Stomach smooth muscle (tissue), 2 donors: ENCODE data around the gene POLD4.

Source experiments
- H3K27ac ChIP-seq: one replicate; pipeline ENCODE4 v1.7.0; 2013; ENCODE audit warnings: mild to moderate bottlenecking, low read length, inconsistent platforms
- H3K27me3 ChIP-seq, 2 donors: one replicate each; pipeline ENCODE4 v1.7.0; 2013; ENCODE audit warnings: low read length in 2 of 2; ENCODE audit not compliant: insufficient read depth in 2 of 2, control insufficient read depth in 1 of 2
- H3K36me3 ChIP-seq, 2 donors: one replicate each; pipeline ENCODE4 v1.7.0; 2013; ENCODE audit warnings: low read length in 2 of 2; ENCODE audit not compliant: control insufficient read depth in 2 of 2, insufficient read depth in 2 of 2
- H3K4me1 ChIP-seq: one replicate; pipeline ENCODE4 v1.7.0; 2013; ENCODE audit warnings: low read length; ENCODE audit not compliant: control insufficient read depth, insufficient read depth
- H3K4me3 ChIP-seq, 2 donors: one replicate each; pipeline ENCODE4 v1.7.0; 2013; ENCODE audit warnings: low read length in 2 of 2
- H3K9ac ChIP-seq, 2 donors: one replicate each; pipeline ENCODE4 v1.7.0; 2013; ENCODE audit warnings: low read length in 2 of 2, mild to moderate bottlenecking in 1 of 2
- H3K9me3 ChIP-seq, 2 donors: one replicate each; pipeline ENCODE4 v1.7.0; 2013; ENCODE audit warnings: low read length in 2 of 2; ENCODE audit not compliant: control insufficient read depth in 2 of 2
- donor health status: healthy.
- donor health status: Pancreatic carcinoma.

The POLD4 gene

GRCh38 chr11:67396587-67397389 is 43.4 kb upstream of the POLD4 start:
- no peaks in the 10 kb centered on the region for H3K9me3 ChIP-seq
- H3K27me3 ChIP-seq, result no peaks in the 10 kb centered on the region
- no peak overlapping the region for H3K27ac ChIP-seq
- peaks cover 18 to 22% of the 10 kb centered on the region in 2 donors for H3K36me3 ChIP-seq
- H3K4me1 ChIP-seq, result peaks cover 30% of the 10 kb centered on the region
- H3K4me3 ChIP-seq, result no peak overlapping the region
- no peak overlapping the region for H3K9ac ChIP-seq

DNA sequence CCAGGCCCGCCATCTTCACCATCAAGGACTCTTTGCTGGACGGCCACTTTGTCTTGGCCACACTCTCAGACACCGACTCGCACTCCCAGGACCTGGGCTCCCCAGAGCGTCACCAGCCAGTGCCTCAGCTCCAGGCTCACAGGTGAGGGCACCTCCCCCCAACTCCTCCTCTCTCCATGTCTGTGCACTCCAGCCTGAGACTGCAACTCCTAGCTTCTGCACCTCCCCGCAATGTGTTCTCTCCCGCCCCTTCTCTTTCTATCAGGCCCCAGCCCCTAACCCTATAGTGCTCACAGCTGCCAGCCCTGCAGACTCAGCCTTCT is 42.9 kb upstream of the POLD4 start:
- Histone ChIP-seq H3K4me3 (no peak overlapping the region), H3K9ac (no peak overlapping the region), H3K27me3 (no peaks in the 10 kb centered on the region), H3K36me3 (peaks cover 18 to 22% of the 10 kb centered on the region in 2 donors), H3K9me3 (no peaks in the 10 kb centered on the region), H3K27ac (no peak overlapping the region), H3K4me1 (peaks cover 33% of the 10 kb centered on the region)

- Histone ChIP-seq H3K36me3 (peaks cover 18 to 22% of the 10 kb centered on the region in 2 donors), H3K4me3 (no peak overlapping the region), H3K27me3 (no peaks in the 10 kb centered on the region), H3K27ac (no peak overlapping the region), H3K9ac (no peak overlapping the region), H3K4me1 (peaks cover 33% of the 10 kb centered on the region), H3K9me3 (no peaks in the 10 kb centered on the region)
Measured at GRCh38 chr11:67395555-67396258, 42.4 kb upstream of the POLD4 start.

DNA sequence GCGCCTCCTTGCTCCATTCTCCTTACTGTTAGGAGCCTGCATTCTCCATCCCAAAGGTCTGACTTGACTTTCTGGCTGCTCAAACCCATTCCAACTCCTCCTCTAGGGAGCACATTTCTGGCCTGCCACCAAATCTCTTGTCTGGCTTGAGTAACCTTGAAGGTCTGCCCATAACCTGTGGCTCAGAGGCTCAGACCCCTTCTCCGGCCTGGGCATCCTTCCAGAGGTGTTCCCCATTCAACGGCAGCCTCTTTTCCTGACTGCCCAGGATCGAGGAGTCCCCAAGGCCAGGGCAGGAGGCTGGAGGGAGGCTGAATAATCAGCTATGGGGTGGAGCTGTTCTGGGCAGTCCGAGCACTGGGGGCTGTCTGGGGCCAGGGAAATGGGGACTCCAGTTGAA is 40.6 kb upstream of the POLD4 start:
- H3K4me1 ChIP-seq, result peaks cover 18% of the 10 kb centered on the region

DNA sequence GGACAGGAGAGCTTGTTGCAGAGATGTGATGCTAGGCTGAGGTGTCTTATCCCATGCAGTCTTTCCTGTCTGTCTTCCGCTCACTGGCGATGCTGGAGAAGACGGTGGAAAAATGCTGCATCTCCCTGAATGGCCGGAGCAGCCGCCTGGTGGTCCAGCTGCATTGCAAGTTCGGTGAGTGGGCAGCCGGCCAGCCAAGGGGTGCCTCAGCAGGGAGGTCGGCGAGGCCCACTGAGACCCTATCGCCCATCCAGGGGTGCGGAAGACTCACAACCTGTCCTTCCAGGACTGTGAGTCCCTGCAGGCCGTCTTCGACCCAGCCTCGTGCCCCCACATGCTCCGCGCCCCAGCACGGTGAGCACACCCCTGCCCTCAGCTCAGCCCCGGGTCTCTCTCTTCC is 40.1 kb upstream of the POLD4 start:
- no peak overlapping the region for H3K9ac ChIP-seq
- H3K27me3 ChIP-seq, result no peaks in the 10 kb centered on the region
- peaks cover 16% of the 10 kb centered on the region for H3K4me1 ChIP-seq
- no peak overlapping the region for H3K27ac ChIP-seq
- H3K36me3 ChIP-seq, result peaks cover 10 to 12% of the 10 kb centered on the region in 2 donors
- H3K9me3 ChIP-seq, result no peaks in the 10 kb centered on the region
- H3K4me3 ChIP-seq, result no peak overlapping the region

More for the DNA sequence above, 40.6 kb upstream of the POLD4 start:
- Histone ChIP-seq H3K27ac (no peak overlapping the region), H3K27me3 (no peaks in the 10 kb centered on the region), H3K9me3 (no peaks in the 10 kb centered on the region), H3K9ac (no peak overlapping the region), H3K36me3 (peaks cover 12 to 16% of the 10 kb centered on the region in 2 donors), H3K4me3 (no peak overlapping the region)

DNA sequence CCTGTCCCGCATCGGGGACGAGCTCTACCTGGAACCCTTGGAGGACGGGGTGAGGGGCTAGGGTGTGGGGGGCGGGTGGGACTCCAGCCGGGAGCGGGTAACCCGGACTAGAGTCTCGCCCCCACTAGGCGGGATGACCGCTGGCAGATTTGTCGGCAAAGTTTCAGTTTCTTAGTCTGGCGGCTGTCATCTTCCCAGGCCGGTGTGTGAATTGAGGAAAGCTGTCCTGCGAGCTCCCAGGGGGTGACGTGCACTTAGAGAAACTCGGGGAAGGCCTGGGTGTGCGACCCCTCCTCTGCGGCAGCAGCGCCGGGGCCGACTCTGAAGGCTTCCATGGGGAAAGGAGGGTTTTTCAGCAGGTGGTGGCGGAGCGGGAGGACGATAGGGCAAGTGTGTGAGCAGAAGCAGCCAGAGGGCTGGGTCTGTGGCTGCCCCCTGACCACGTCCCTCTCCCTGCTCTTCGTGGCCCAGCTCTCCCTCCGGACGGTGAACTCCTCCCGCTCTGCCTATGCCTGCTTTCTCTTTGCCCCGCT is 38.9 kb upstream of the POLD4 start:
- Histone ChIP-seq H3K4me1 (peaks cover 16% of the 10 kb centered on the region), H3K27ac (peak overlapping the region; percentile 71), H3K4me3 (peak overlapping the region; percentile 94 to 98), H3K9me3 (no peaks in the 10 kb centered on the region), H3K9ac (peak overlapping the region; percentile 73 to 88), H3K27me3 (no peaks in the 10 kb centered on the region), H3K36me3 (peaks cover 0 to under 1% of the 10 kb centered on the region in 2 donors)

DNA sequence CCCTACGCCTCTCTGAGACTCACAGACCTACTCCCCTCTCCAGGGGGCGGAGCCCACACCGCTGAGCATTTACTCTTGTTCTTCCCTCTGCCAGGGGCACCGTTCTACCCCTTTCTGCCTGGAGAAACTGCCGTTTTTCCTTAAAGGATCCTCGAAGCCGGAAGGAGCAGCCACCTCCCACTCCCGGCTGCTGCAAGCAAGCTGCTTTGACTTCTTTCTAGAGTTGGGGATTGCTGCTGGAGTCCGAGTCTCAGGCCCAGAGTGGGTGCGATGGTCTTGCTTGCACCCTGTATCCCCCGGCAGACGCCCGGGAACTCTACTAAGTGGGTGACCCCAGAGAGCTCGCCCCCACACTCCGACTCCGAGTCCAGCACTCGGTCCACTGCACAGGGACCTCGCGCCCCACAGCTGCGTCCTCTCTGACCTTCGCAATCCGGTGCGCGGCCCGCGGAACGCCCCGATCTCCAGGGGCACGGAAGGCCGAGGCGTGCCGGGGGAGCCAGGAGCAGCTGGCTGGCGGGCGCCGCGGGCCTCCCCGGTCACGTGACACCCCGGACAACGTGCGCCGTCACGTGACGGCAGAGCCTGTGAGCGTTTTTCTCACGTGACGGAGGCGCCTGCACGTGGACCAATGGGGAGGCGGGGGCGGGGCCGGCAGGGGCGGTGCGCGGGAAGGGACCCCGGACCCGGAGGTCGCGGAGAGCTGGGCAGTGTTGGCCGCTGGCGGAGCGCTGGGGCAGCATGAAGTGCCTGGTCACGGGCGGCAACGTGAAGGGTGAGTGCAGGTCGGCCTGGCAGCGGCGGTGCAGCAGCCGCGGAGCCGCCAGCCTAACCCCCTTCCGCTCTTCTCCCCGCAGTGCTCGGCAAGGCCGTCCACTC is 38.2 kb upstream of the POLD4 start, which contains the start of gene RAD9A:
Gene RAD9A (plus strand): TSS at position 683 of the 879 bp plus-strand sequence. CDS start 59 bp downstream, at position 742.
- Histone ChIP-seq H3K4me3 (peak within 1 kb of the TSS; percentile 94 to 98), H3K36me3 (no peaks in the 10 kb centered on the region), H3K4me1 (peaks cover 16% of the 10 kb centered on the region), H3K27ac (peak within 1 kb of the TSS; percentile 71), H3K9me3 (no peaks in the 10 kb centered on the region), H3K9ac (peak within 1 kb of the TSS; percentile 88 to 90), H3K27me3 (no peaks in the 10 kb centered on the region)

DNA sequence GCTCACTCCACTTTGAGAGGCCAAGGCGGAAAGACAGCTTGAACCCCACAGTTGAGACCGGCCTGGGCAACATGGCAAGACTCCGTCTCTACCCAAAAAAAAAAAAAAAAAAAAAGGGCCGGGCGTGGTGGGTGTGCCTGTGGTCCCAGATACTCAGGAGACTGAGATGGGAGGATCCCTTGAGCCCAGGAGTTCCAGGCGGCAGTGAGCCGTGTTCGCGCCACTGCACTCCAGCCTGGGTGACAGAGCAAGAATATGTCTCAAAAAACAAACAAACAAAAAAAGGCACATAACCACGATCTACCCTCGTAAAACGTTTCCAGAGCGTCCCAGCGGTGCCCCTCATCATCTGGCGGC is 37.6 kb upstream of the POLD4 start:
- peaks cover 16% of the 10 kb centered on the region for H3K4me1 ChIP-seq
- peak overlapping the region; percentile 94 to 98 for H3K4me3 ChIP-seq
- no peaks in the 10 kb centered on the region for H3K9me3 ChIP-seq
- H3K27me3 ChIP-seq, result no peaks in the 10 kb centered on the region
- peak overlapping the region; percentile 71 for H3K27ac ChIP-seq
- H3K9ac ChIP-seq, result peak overlapping the region; percentile 88 to 90
- no peaks in the 10 kb centered on the region for H3K36me3 ChIP-seq

- peaks cover 26% of the 10 kb centered on the region for H3K4me1 ChIP-seq
- no peak overlapping the region for H3K4me3 ChIP-seq
- no peaks in the 10 kb centered on the region for H3K9me3 ChIP-seq
- H3K36me3 ChIP-seq, result no peaks in the 10 kb centered on the region
- no peaks in the 10 kb centered on the region for H3K27me3 ChIP-seq
- H3K27ac ChIP-seq, result no peak overlapping the region
- H3K9ac ChIP-seq, result no peak overlapping the region
Measured at GRCh38 chr11:67389477-67389876, 36.1 kb upstream of the POLD4 start.

DNA sequence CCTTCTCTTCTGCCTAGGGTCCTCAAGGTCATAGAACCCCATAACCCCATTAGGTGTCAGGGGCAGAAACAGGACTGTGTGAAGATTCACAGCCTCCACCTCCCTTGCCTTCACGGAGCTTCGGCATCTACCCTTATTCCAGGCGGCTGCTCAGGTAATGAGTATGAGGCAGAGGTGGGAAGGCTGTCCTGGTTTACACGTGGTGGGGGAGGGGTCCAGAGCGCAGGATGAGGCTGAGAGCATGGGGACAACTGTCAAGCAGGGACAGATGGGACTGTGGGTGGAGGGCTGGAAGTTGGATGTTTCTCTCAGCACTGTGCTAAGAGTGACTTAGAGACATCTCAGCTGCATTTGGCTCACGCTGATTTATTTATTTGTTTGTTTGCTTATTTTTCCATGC is 34.2 kb upstream of the POLD4 start:
- no peak overlapping the region for H3K4me3 ChIP-seq
- H3K4me1 ChIP-seq, result peaks cover 29% of the 10 kb centered on the region
- no peaks in the 10 kb centered on the region for H3K27me3 ChIP-seq
- H3K27ac ChIP-seq, result no peak overlapping the region
- no peak overlapping the region for H3K9ac ChIP-seq
- no peaks in the 10 kb centered on the region for H3K9me3 ChIP-seq
- H3K36me3 ChIP-seq, result no peaks in the 10 kb centered on the region
